ENCODE results near the gene BANP.
"Not testable (repeated sequence)": the region's sequence is repeated elsewhere in the genome, so short reads cannot be mapped to it uniquely, and the experiment has no call there.

The BANP gene

GRCh38 chr16:88049561-88050545 is 98.6 kb downstream of the BANP start:
- WGBS (ENCODE audit: insufficient coverage, insufficient read length), result no CpG with 5 or more reads among the region's 25 CpGs
- no peak for DNase-seq (ENCODE audit: low read depth, low spot score)
- no peak overlapping the region for H3K4me3 ChIP-seq (ENCODE audit: low read length)

GRCh38 chr16:88050952-88051660 is 99.9 kb downstream of the BANP start:
- Histone ChIP-seq H3K36me3 (ENCODE audit: control insufficient read depth, insufficient read depth, low read length) (no peaks in the 10 kb centered on the region; the same call in 1 of the 2 replicates), H3K27me3 (ENCODE audit: control insufficient read depth, insufficient read depth, low read length) (no peaks in the 10 kb centered on the region), H3K4me3 (ENCODE audit: low read length) (no peak overlapping the region), H3K27ac (ENCODE audit: low read length) (no peak overlapping the region), H3K9me3 (ENCODE audit: control insufficient read depth, insufficient read depth, low read length) (no peaks in the 10 kb centered on the region), H3K4me1 (ENCODE audit: control insufficient read depth, insufficient read depth, low read length) (no peaks in the 10 kb centered on the region; the same call in 1 of the 2 replicates)
- WGBS (ENCODE audit: insufficient coverage, insufficient read length), result no CpG with 5 or more reads among the region's 22 CpGs
- no peak for DNase-seq (ENCODE audit: low read depth, low spot score)

More at GRCh38 chr16:88049561-88050545, 98.6 kb downstream of the BANP start:
- H3K36me3 ChIP-seq (ENCODE audit: control insufficient read depth, insufficient read depth, low read length), result peaks cover 2% of the 10 kb centered on the region; the same call in 1 of the 2 replicates
- H3K27ac ChIP-seq (ENCODE audit: low read length), result no peak overlapping the region
- no peaks in the 10 kb centered on the region for H3K9me3 ChIP-seq (ENCODE audit: control insufficient read depth, insufficient read depth, low read length)
- no peaks in the 10 kb centered on the region; the same call in 1 of the 2 replicates for H3K4me1 ChIP-seq (ENCODE audit: control insufficient read depth, insufficient read depth, low read length)
- no peaks in the 10 kb centered on the region for H3K27me3 ChIP-seq (ENCODE audit: control insufficient read depth, insufficient read depth, low read length)

- no peak for DNase-seq (ENCODE audit: low read depth, low spot score)
- H3K4me1 ChIP-seq (ENCODE audit: control insufficient read depth, insufficient read depth, low read length), result no peaks in the 10 kb centered on the region; the same call in 1 of the 2 replicates
- H3K27me3 ChIP-seq (ENCODE audit: control insufficient read depth, insufficient read depth, low read length), result no peaks in the 10 kb centered on the region
- no peaks in the 10 kb centered on the region; the same call in 1 of the 2 replicates for H3K36me3 ChIP-seq (ENCODE audit: control insufficient read depth, insufficient read depth, low read length)
- H3K4me3 ChIP-seq (ENCODE audit: low read length), result no peak overlapping the region
- H3K9me3 ChIP-seq (ENCODE audit: control insufficient read depth, insufficient read depth, low read length), result no peaks in the 10 kb centered on the region
- WGBS (ENCODE audit: insufficient coverage, insufficient read length), result 70% methylated on average over 2 of the region's 2 CpGs
- H3K27ac ChIP-seq (ENCODE audit: low read length), result no peak overlapping the region
Observed at GRCh38 chr16:88052661-88053060, 101.4 kb downstream of the BANP start.

- H3K4me1 ChIP-seq (ENCODE audit: control insufficient read depth, insufficient read depth, low read length); H3K27me3 ChIP-seq (ENCODE audit: control insufficient read depth, insufficient read depth, low read length); H3K27ac ChIP-seq (ENCODE audit: low read length); H3K36me3 ChIP-seq (ENCODE audit: control insufficient read depth, insufficient read depth, low read length); DNase-seq (ENCODE audit: low read depth, low spot score); H3K4me3 ChIP-seq (ENCODE audit: low read length); H3K9me3 ChIP-seq (ENCODE audit: control insufficient read depth, insufficient read depth, low read length): not testable (repeated sequence)
- WGBS (ENCODE audit: insufficient coverage, insufficient read length), result no CpG with 5 or more reads among the region's 1 CpG
Observed at GRCh38 chr16:88053479-88053878, 102.2 kb downstream of the BANP start.

- Histone ChIP-seq H3K27me3 (ENCODE audit: control insufficient read depth, insufficient read depth, low read length) (no peaks in the 10 kb centered on the region), H3K36me3 (ENCODE audit: control insufficient read depth, insufficient read depth, low read length) (peaks cover 3% of the 10 kb centered on the region; the same call in 1 of the 2 replicates), H3K27ac (ENCODE audit: low read length) (no peak overlapping the region), H3K4me3 (ENCODE audit: low read length) (no peak overlapping the region), H3K4me1 (ENCODE audit: control insufficient read depth, insufficient read depth, low read length) (no peaks in the 10 kb centered on the region; the same call in 1 of the 2 replicates), H3K9me3 (ENCODE audit: control insufficient read depth, insufficient read depth, low read length) (no peaks in the 10 kb centered on the region)
- WGBS (ENCODE audit: insufficient coverage, insufficient read length), result 100% methylated on average over 2 of the region's 7 CpGs
- no peak for DNase-seq (ENCODE audit: low read depth, low spot score)
Observed at GRCh38 chr16:88055356-88055755, 104.1 kb downstream of the BANP start.

GRCh38 chr16:88056212-88056611 is 105.0 kb downstream of the BANP start:
- no peak for DNase-seq (ENCODE audit: low read depth, low spot score)
- peaks cover 4% of the 10 kb centered on the region; the same call in 1 of the 2 replicates for H3K36me3 ChIP-seq (ENCODE audit: control insufficient read depth, insufficient read depth, low read length)
- no peak overlapping the region for H3K4me3 ChIP-seq (ENCODE audit: low read length)
- no peaks in the 10 kb centered on the region; the same call in 1 of the 2 replicates for H3K4me1 ChIP-seq (ENCODE audit: control insufficient read depth, insufficient read depth, low read length)
- H3K27ac ChIP-seq (ENCODE audit: low read length), result no peak overlapping the region
- WGBS (ENCODE audit: insufficient coverage, insufficient read length), result no CpG with 5 or more reads among the region's 4 CpGs
- no peaks in the 10 kb centered on the region for H3K27me3 ChIP-seq (ENCODE audit: control insufficient read depth, insufficient read depth, low read length)
- no peaks in the 10 kb centered on the region for H3K9me3 ChIP-seq (ENCODE audit: control insufficient read depth, insufficient read depth, low read length)

GRCh38 chr16:88057656-88058055 is 106.4 kb downstream of the BANP start:
- H3K4me3 ChIP-seq (ENCODE audit: low read length), result no peak overlapping the region
- H3K27ac ChIP-seq (ENCODE audit: low read length), result no peak overlapping the region
- no peaks in the 10 kb centered on the region for H3K9me3 ChIP-seq (ENCODE audit: control insufficient read depth, insufficient read depth, low read length)
- no peak for DNase-seq (ENCODE audit: low read depth, low spot score)
- no CpG with 5 or more reads among the region's 26 CpGs for WGBS (ENCODE audit: insufficient coverage, insufficient read length)
- H3K27me3 ChIP-seq (ENCODE audit: control insufficient read depth, insufficient read depth, low read length), result no peaks in the 10 kb centered on the region
- 0 out of 2 replicates have a peak, but pooled peaks cover 4% of the 10 kb centered on the region for H3K36me3 ChIP-seq (ENCODE audit: control insufficient read depth, insufficient read depth, low read length)
- H3K4me1 ChIP-seq (ENCODE audit: control insufficient read depth, insufficient read depth, low read length), result no peaks in the 10 kb centered on the region; the same call in 1 of the 2 replicates

- Histone ChIP-seq H3K4me3 (ENCODE audit: low read length) (no peak overlapping the region), H3K27me3 (ENCODE audit: control insufficient read depth, insufficient read depth, low read length) (no peaks in the 10 kb centered on the region), H3K4me1 (ENCODE audit: control insufficient read depth, insufficient read depth, low read length) (no peaks in the 10 kb centered on the region; the same call in 1 of the 2 replicates), H3K27ac (ENCODE audit: low read length) (no peak overlapping the region), H3K9me3 (ENCODE audit: control insufficient read depth, insufficient read depth, low read length) (no peaks in the 10 kb centered on the region), H3K36me3 (ENCODE audit: control insufficient read depth, insufficient read depth, low read length) (0 out of 2 replicates have a peak, but pooled peaks cover 4% of the 10 kb centered on the region)
- no peak for DNase-seq (ENCODE audit: low read depth, low spot score)
- no CpG with 5 or more reads among the region's 14 CpGs for WGBS (ENCODE audit: insufficient coverage, insufficient read length)
Observed at GRCh38 chr16:88058136-88058535, 106.9 kb downstream of the BANP start.

- WGBS (ENCODE audit: insufficient coverage, insufficient read length), result no CpG with 5 or more reads among the region's 12 CpGs
- Histone ChIP-seq H3K27me3 (ENCODE audit: control insufficient read depth, insufficient read depth, low read length) (no peaks in the 10 kb centered on the region), H3K9me3 (ENCODE audit: control insufficient read depth, insufficient read depth, low read length) (no peaks in the 10 kb centered on the region), H3K36me3 (ENCODE audit: control insufficient read depth, insufficient read depth, low read length) (0 out of 2 replicates have a peak, but pooled peaks cover 4% of the 10 kb centered on the region), H3K4me1 (ENCODE audit: control insufficient read depth, insufficient read depth, low read length) (no peaks in the 10 kb centered on the region; the same call in 1 of the 2 replicates), H3K27ac (ENCODE audit: low read length) (no peak overlapping the region), H3K4me3 (ENCODE audit: low read length) (no peak overlapping the region)
- DNase-seq (ENCODE audit: low read depth, low spot score), result no peak
Observed at GRCh38 chr16:88058817-88059216, 107.6 kb downstream of the BANP start.

All from iPS DF 6.9 (cell line).